Measurements from ENCODE around the gene LAMB4.

DNA sequence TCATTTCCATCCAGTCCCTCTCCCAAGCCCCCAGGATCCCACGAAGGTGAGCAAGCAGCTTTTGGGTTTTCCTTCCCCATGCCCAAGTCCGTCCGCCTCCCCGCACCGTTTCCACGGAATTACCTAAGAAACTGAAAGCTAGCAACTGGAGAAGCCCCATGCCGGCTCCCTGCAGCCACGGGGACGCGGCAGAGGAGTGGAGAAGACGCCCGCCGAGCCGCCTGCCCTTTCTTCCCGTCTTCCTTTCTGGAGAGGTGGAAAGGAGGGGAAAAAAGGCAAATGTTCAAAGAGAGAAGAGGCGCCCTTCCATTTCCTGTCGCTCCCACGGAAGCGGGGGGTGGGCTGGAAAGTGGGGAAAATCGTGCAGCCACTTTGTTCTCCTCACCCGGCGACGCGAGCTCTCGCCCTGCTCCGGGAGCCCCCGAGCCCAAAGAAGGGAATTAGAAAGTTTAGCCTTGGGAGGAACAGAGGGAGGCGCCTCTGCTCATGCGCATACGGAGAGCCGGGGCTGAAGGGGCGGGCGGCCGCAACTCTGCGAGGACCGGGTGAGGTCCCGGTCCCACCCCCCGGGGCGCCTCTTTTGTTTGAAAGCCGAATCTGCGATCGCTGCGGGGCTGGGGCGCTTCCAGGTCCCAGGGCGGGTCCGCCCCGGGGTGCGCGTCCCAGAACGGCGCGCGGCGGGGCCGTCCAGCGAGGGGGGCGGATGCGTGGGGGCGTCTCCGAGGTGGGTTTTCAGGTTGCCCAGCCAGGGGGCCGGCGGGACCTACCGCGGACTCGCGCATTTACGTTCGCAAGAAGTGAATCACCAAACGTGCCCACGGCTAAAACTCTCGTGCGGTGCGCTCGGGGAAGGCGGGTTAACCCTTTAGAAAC, 127.2 kb downstream of the LAMB4 start, which contains the start of gene LAMB1:
- TF ChIP-seq POLR2AphosphoS5 (IDR thresholded peaks at IDR 0.05; ENCODE audit: low read depth) (peak; percentile 58), EZH2 (IDR thresholded peaks at IDR 0.05; ENCODE audit: low read depth, unreplicated experiment) (peak; percentile 71), CTCF (conservative IDR thresholded peaks at IDR 0.05; ENCODE audit: low read depth in 2 of 2) (no peak)

Measured in GM23338 (cell line).